HG02610 (cell line): ENCODE data around the gene P2RX6.
A peak's percentile ranks its signal among the peaks of the same experiment; 100 is the strongest.
"Not testable (repeated sequence)": the region's sequence is repeated elsewhere in the genome, so short reads cannot be mapped to it uniquely, and the experiment has no call there.

Experiments
- ATAC-seq: cut with Tn5 transposase; IDR thresholded peaks from one replicate; pipeline ENCODE4 v1.9.1; 2021; ENCODE audit warnings: mild to moderate bottlenecking, moderate library complexity; ENCODE audit not compliant: unreplicated experiment

Gene P2RX6

DNA sequence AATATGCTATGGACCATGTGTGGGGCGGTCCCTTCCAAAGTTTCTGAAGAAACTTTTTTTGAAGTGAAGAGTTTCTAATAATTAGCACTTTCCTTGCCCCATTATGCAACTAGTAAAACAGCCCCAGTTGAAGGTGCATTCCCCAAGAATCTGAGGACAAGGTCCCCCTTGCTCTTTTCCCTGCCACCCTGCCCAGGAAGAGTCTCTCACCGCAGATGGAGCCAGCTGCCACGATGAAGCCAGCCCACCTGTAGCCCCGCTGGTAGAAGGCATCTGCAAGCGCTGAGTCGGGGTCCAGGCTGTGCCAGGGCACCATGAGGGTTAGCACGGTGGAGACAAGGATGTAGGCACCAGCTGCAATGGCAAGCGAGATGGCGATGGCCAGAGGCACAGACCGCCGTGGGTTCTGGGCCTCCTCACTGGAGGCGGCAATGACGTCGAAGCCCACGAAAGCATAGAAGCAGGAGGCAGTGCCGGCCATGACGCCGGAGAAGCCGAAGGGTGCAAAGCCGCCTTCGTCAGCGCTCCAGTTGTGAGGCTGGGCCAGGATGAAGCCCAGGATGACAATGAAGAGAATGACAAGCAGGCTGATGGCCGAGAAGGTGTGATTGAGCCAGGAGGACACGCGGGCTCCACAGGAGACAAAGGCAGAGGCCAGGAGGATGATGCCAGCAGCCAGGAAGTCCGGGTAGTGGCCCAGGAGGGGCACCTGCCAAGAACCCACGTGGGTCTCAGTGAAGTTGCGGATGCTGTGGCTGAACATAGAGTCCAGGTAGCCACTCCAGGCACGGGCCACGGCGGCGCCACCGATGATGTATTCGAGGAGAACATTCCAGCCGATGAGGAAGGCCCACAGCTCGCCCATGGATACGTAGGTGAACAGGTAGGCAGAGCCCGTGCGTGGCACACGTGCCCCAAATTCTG lies 15.9 kb downstream of the P2RX6 start:
- no peak for ATAC-seq

DNA sequence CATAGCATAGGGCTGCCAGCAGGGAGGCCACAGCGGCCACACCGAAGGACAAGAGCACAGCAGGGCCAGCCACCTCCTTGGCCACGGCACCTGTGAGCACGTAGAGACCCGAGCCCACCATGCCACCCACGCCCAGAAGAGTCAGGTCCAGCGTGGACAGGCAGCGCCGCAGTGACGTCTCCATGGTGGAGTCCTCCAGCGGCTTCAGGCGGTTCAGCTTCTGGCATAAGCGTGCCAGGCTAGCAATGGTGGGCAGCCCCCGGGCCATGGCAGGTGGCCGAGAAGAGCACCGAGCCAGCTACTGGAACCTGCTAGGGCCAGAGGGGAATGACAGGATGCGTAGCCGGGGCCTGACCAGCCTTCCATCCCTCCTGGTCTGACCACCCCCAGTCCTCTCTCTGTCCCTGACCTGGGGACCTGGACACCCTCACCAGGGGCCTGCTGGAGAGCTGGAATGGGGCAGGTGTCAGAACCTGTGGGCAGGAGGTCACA lies 16.6 kb downstream of the P2RX6 start:
- no peak for ATAC-seq

DNA sequence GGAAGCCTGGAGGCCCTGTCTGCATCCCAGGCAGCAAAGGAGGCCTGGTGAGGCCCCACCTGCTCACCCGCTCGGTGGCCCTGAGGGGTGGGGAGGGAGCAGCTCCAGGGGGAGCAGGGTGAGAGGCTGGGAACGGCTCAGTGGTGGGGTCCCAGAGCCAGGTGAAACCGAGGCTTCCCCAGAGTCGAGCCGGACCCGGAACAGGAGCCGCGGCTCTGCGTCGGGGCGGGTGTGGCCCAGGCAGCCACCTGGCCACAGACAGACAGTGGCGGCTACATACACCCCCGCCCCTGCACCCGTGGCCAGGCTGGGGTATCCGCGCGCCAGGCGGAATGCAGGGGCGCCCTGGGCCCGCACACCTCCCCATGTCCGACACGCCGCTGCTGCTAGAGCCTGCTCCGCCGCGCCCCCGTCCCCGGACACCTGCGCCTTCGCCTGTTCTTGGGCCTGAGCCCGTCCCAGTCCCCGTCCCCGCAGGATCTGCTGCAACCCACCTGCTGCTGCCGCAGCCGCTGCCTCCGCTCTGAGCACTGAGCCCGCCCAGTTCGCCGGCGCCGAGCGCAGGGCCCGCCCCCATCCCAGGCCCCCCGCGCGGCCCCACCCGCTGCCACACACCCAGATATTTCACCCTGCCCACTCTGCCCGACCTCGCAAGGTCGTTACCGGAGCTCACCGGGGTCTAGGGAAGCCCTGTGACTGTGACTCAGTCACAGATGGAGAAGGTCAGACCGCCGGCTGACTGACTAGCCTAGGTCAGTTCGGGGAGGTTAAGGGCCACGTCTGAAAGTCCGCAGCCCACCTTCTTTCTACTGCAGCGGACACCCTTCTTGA lies 17.3 kb downstream of the P2RX6 start, which contains the start of gene SLC7A4:
SLC7A4 (minus strand) TSS at position 525 of the 831 bp plus-strand sequence. CDS start 749 bp downstream, outside the sequence.
- no peak for ATAC-seq

DNA sequence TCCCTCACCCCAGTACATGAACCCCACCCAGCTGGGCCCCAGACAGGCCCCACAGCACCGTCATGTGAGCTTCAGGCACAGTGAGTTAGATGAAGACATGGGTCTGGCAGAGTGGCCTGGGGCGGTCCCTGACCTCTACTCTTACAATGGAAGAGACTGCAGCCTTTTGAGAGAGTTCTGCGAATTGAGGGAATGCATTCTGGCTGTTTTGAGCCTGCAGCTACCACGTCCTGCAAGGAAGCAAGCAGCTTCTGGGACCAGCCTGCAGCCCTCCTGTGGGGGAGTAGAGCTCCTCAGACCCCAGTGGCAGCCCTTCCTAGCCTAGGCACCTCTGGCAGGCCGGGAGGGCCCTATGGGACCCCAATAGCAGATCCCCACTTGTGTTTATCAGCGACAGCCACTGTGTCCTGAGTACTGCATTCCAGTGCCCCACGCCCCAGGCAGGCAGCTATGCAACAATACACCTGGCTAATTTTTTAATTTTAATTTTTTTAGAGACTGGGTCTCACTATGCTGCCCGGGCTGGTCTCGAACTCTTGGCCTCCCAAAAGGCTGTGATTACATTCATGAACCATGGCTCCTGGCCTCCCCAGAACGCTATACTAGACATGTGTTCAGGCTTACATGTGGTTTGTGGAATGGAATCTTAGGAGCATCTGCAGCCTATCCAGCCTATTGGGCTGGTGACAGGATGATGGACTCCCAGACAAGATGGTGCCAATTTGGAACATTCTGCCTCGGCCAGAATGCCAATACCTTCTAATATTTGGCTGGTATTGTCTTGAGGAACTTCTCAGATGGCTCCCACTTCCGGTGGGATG lies 18.1 kb downstream of the P2RX6 start:
- no peak for ATAC-seq

DNA sequence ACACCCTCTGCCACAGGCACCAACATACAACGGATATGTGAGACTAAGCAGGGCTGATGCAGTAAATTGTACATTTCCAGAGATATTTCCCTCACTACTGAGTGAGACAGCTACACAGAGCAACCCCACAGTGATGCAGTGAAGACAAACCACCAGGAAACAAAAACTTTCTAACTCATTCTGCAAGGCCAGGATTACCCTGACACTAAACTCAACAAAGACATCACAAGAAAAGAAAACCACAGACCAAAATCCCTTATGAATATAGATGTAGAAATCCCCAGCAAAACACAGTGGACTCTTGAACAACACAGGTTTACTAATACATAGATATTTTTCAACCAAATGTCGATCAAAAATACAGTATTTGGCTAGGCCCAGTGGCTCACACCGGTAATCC lies 18.9 kb downstream of the P2RX6 start:
- ATAC-seq = peak; percentile 77

DNA sequence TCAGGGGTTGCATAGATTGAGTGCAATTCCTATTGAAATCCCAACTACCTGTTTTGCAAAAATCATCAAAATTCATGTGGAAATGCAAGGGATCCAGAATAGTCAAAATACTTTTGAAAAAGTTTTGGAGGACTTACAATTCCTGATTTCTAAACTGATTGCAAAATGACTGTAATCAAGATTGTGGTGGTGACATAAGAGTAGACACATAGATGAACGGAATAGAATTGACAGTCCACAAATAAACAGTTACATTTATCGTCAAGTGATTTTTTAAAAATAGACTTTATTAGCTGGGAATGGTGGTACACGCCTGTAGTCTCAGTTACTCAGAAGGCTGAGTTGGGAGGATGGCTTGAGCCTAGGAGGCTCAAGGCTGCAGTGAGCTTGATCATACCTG lies 20.0 kb downstream of the P2RX6 start:
- ATAC-seq = no peak

DNA sequence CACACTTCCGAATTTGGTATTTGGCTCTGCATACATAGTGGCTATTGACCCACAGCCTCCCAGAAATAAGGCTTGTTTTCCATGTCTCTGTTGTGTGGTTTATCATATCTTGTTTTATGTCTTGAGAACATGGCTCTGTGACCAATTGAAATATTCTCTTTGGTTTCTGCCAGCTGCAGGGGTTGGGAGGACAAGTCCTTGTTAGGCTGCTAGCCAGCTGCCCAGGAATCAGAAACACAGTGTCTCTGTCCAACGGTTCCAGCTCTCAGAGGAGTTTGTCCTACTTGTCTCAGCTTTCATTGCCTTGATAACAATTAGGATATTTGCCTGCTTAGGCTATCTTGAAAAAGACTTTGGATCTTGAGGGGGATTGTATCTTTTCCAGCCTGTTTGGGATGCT lies 23.4 kb downstream of the P2RX6 start:
- ATAC-seq = no peak

DNA sequence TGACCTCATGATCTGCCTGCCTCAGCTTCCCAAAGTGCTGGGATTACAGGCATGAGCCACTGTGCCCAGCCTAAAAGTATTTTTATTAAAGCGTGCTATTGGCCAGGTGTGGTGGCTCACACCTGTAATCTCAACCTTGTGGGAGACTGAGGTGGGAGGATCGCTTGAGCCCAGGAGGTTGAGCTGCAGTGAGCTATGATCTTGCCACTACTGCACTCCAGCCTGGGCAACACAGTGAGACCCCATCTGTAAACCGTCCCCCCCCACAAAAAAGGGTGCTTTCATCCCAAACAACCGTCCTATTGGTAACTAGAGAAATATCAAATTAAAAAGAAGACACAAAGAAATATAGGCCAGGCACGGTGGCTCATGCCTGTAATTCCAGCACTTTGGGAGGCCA lies 24.2 kb downstream of the P2RX6 start:
- not testable (repeated sequence) for ATAC-seq

DNA sequence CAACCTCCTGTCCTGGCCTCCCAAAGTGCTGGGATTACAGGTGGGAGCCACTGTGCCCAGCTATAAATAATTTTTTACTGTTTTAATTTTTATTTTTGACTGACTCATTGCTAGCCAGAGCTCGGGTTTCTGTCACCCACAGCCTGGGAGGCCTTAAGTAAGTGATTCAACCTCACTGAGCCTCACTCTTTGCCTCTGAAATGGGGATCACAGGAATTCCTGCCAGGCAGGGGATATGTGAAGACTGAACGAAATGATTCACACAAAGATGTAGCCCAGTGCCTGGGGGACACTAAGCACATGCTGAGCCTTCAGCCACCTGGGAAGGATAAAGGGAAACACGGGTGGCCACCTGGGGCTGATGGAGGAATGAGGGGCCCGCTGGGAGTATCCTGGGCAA lies 27.0 kb downstream of the P2RX6 start:
- ATAC-seq = no peak

DNA sequence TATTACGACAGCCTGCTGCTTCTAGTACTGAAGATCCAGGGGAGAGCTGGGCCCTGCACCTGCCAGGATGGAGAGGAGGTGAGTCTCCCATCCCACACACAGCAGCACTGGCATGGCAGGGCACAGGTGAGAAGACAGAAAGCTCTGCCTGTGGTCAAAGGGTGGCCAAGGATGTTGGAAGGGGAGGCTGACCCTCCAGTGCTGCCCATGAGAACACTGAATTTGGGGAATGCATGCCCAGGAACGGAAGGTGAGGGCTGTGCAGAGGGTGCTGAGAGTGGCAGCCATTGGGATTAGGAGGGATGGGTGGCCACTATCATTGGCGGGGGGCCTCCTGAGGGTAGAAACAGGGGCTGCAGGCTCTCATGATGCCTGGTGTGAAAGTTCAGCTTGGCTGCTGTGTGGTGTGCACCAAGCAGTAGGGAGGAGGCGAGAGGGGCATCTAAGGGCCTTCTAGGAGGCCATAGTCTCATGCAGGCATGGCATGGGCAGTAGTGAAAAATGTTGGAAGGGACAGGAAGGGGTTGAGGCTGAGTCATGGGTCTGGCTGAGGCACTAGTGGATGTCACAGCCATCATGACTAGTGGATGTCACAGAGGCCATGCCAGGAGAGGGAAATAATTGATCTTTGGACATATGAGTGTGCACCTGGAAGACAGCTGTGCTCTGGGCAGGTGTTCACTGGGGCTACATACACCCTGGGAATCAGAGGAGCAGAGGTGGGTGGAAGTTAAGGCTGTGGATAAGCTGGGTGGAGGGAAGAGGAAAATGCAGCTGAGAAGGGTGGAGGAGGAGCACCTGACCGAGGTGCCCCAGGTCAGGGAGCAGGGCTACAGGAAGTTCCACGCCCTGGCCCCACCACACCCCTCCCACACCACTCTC lies 28.3 kb downstream of the P2RX6 start:
- no peak for ATAC-seq

DNA sequence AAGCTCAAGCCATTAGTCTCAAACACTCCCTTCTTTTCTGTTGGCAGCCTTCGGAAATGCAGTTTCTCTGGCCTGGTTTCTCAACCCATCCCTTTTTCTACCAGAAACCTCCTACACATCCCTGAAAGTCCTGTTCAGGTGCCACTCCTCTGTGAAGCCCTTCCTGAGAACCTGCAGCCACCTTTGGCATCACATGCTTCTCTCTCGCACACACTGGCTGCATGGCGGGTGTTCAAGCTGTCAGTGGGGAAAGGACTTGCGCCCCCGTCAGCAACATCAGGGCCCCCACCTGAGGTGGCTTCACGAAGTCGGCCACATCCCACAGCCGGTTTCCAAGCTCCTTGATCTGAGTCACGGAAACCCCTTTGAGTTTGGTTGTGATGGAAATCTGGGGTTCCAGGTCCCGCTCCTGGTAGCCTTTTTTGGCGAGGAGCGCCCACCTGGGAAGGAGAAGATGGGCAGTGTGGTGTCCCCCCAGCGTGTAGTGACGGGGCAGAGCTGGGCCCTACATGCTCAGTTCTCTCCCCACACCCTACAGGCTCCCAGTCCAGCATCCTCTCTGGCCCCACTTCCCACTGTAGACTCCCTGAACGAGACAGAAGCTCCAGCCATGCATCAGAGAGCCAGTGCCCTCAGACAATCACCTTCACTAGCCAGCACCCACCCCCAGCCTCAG lies 29.0 kb downstream of the P2RX6 start:
- ATAC-seq = no peak

DNA sequence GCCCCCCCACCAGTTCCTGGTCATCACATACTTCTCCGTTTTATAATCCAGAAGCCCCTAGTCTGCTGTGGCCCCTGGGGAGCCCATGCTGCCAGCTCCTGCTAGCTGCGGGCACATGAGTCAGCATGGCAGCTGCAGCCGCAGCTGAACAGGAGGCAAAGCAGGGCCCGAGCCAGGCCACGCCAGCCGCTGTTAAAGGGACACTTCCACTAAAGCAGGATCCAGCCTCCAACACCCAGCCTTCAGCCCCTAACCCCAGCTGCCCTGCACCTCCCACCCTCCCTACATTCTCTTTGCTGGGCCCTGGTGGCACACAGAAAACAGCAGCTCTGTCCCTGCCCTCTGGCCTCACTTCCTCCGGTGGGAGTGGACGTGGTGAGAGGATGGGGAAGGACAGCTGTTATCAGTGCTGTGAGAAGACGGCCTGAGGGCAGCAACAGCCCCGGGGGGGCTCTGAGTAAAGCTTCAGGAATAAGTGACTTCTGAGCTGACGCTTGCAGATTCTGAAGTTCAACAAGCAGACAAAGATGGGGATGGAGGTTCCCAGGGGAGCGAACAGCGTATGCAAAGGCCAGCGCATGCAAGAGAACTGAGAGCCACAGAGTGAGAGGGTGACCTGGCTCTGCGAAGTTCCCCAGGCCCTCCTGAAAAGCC lies 30.1 kb downstream of the P2RX6 start:
- ATAC-seq = no peak

DNA sequence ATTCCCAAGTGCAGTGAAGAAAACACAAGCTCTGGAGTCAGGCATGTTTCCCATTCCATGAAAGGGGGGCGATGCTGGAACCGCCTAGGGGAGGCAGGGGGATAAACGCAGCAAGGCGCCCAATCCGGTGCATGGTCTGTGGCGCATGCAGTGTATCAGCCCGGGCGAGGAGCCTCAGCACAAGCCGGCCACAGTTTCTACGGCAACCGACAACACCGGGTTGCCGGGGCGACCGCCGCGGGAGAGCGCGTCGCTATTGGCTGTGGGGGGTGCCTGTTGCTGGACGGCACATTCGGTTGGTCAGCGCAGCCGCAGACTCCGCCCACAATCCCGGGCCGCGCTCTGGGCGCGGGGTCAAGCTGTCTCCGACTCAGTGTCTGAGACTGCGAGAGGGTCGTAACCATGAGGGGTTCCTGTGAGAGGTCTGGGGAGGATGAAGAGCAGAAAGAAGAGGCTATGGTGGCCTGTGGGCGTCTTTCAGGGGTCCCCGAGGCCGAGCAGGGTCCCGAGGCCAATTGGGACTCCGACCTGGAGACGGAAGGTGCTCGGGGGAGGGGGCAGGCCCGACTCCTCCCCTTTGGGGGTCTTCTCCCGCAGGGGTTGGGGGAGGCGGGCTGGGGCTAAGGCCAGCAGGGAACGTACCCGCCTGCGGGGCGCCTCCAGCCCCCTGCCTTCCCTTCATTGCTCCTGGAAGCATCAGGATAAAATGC lies 30.8 kb downstream of the P2RX6 start, which contains the start of gene LRRC74B:
LRRC74B (plus strand) TSS at position 362 of the 710 bp plus-strand sequence; CDS start at position 403, 41 bp downstream.
- ATAC-seq = peak; percentile 76

DNA sequence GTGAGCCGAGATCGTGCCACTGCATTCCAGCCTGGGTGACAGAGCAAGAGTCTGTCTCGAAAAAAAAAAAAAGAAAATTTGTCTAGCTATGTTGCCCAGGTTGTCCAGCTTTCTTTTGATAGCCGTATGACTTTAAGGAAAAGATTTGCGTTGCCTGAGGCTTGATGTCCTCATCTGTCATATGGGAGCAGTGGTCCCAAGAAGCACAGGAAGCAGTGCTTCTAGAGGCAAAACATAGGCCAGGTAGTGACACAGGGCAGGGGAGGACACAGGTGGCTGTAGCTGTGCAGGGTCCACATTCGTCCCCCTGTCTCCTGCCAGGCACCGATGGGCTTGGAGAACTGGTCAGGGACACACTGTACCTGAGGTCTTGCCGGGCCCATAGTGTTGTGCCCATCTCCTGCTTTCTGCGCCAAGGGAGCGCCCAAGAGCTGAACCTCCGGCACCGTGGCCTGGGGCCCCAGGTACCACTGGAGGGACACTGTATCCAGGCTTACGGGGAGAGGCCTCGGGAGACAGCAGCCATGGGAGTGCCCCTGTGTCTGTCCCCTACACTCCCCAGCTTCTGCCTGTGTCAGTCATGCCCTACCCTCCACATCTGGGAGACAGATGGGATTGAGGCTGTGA lies 32.2 kb downstream of the P2RX6 start:
- no peak for ATAC-seq

DNA sequence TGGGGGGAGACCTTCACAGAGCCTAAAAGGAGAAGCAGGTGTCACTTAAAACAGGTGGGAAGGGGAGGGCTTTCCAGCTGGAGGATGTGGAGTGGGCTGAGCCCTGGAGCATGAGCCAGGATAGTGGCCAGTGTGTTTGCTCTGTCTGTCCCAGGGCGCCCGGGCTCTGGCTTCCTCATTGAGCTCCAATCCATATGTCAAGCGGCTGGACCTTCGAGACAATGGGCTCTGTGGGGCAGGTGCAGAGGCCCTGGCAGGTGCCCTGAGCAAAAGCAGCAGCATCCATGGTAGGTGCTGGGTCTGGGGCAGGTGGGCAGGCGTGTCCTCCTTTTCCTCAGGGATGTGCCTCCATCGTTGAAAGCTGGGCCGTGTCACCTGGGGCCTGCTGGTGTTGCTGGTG lies 32.8 kb downstream of the P2RX6 start:
- ATAC-seq = no peak

DNA sequence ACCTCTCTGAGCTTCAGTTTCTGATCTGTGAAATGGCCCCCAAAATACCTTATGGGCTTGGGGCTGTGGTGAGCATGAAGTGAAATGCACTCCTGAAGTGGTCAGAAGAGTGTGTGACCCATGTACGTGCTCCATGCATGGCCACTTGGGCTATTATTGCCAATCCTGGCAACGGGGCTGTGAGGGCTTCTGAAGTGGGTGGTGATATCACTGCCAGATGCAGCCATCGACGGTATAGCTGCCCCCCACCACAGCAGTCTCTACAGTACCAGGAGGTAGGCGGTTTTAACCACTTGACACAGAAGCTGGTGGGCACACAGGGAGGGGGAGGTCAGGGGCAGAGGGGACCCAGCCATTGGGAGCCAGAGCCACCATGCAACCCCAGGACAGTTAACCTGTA lies 33.5 kb downstream of the P2RX6 start:
- ATAC-seq = not testable (repeated sequence)

DNA sequence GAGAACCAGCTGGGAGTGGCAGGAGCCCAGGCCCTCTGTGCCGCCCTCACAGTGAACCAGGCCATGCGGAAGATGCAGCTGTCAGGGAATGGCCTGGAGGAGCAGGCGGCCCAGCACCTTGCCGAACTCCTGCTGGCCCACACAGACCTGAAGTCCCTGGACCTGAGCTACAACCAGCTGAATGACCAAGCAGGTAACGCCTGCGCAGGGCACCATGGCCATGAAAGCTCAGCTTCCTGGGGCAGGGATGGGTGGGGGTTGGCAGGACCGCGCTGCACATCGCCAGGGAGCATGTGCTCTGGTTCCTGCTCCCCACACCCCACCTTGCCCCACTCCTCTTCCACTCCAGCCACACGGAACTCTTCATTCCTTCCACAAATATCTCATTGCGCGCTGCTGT lies 34.0 kb downstream of the P2RX6 start:
- ATAC-seq = not testable (repeated sequence)
